ENCODE measurements around the gene EDN3. TPM values are rescaled to one million over a fixed set of nuclear protein-coding genes. Genes with fewer than 3 reads are reported as not detected.

EDN3 gene
- total and polyA plus RNA-seq, 2 of the 8 experiments (the other 6 are each of a cell fraction or from before 2014, with no cell fraction given) = 0.17 to 0.38 TPM

DNA sequence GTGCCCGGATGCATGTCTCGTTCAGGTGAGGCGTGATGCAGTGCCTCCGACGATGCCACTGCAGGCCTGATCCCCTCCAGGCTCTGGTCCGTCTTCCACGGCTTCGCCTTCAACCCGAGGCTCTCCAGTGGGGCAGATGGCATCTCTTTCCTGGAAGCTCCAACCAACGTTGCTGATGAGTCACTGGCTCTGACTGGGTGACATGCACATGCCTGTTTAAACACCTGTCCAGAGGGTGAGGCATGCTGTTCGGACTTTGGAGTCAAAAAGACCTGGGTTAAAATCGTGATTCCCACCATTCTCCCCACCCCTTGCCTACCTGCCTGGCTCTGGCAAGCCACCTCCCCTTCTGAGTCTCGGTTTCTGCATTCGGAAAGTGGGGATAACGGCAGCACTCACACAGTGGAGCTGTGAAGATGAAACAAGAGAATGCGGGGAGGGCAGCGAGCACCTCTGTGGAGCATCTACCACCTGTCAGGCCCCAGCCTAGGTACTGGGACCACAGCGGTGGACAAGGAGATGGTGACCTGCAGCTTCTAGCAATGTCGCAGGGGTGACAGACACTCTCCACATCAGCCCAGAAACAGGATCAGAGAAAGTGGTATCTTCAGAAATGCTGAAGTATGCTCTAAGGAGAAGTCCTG lies 8.5 kb upstream of the EDN3 start:
- no peak overlapping the region for H3K18ac ChIP-seq (ENCODE audit: extremely low read depth, low read length)
- no peak overlapping the region for H4K5ac ChIP-seq (ENCODE audit: insufficient read length, low read depth, low read length)
- no peak for DNase-seq (ENCODE audit: low read depth in 1 of 2, low spot score in 2 of 2)
- H3K27ac ChIP-seq (ENCODE audit: low read depth, low read length) = no peak overlapping the region
- H2BK5ac ChIP-seq (ENCODE audit: low read depth, low read length) = no peak overlapping the region
- H3K9me3 ChIP-seq (ENCODE audit: insufficient read depth in 2 of 2, low read depth in 1 of 2, low read length in 1 of 2) = no peaks in the 10 kb centered on the region
- WGBS, 2 experiments (ENCODE audit: extremely low coverage in 1 of 2, insufficient coverage in 1 of 2, insufficient read length in 1 of 2, insufficient replicate concordance in 2 of 2, low coverage in 1 of 2, low lambda C conversion rate in 2 of 2, missing lambda C conversion rate in 1 of 2) = 92% methylated on average over 19 of the region's 19 CpGs; no CpG with 5 or more reads in 1 of the 2 experiments
- H4K20me1 ChIP-seq (replicated peaks in 1 of 2; ENCODE audit: control insufficient read depth in 1 of 2, insufficient read depth in 2 of 2, low read length in 2 of 2) = no peaks in the 10 kb centered on the region
- H3K23ac ChIP-seq (ENCODE audit: insufficient read length) = no peak overlapping the region
- no peak overlapping the region for H2AFZ ChIP-seq (ENCODE audit: low read length)
- H3K4me1 ChIP-seq (replicated peaks in 1 of 4; ENCODE audit: control insufficient read depth in 3 of 4, insufficient read depth in 4 of 4, low read length in 3 of 4) = no peaks in the 10 kb centered on the region
- H2BK12ac ChIP-seq (ENCODE audit: low read depth, low read length) = no peak overlapping the region
- no peak for FAIRE-seq
- CTCF ChIA-PET (ENCODE audit: partially characterized antibody) = no interaction called here
- no peaks in the 10 kb centered on the region for H3K79me1 ChIP-seq (ENCODE audit: low read depth, low read length)
- POLR2A ChIA-PET (ENCODE audit: partially characterized antibody) = no interaction called here
- H3K79me2 ChIP-seq (ENCODE audit: control insufficient read depth in 1 of 2, insufficient read depth in 2 of 2, low read length in 2 of 2) = no peaks in the 10 kb centered on the region
- H4K91ac ChIP-seq (replicated peaks; ENCODE audit: insufficient read length, low read length) = no peak overlapping the region
- H3K4ac ChIP-seq (replicated peaks; ENCODE audit: insufficient read length, low read depth, low read length) = no peak overlapping the region
- H3K36me3 ChIP-seq (ENCODE audit: control insufficient read depth in 2 of 4, insufficient read depth in 4 of 4, low read length in 3 of 4) = no peaks in the 10 kb centered on the region
- no peak overlapping the region for H3K56ac ChIP-seq (replicated peaks; ENCODE audit: insufficient read length, low read depth, low read length)
- H3K23me2 ChIP-seq (ENCODE audit: low read depth, low read length) = no peaks in the 10 kb centered on the region
- H2AK5ac ChIP-seq (ENCODE audit: low read depth, low read length) = no peak overlapping the region
- no peak overlapping the region for H2BK20ac ChIP-seq (ENCODE audit: low read length)
- H3K14ac ChIP-seq (ENCODE audit: insufficient read length) = no peak overlapping the region
- no peak overlapping the region for H3K4me3 ChIP-seq (ENCODE audit: extremely low read depth in 1 of 4, insufficient read depth in 2 of 4, low read depth in 3 of 4, low read length in 4 of 4)
- no peak overlapping the region for H2BK120ac ChIP-seq (replicated peaks; ENCODE audit: low read depth, low read length)
- H3K27me3 ChIP-seq (replicated peaks in 1 of 4; ENCODE audit: control insufficient read depth in 3 of 4, extremely low read depth in 1 of 4, insufficient read depth in 3 of 4, low read length in 3 of 4) = peaks cover 0 to 8% (median 3%) of the 10 kb centered on the region in 4 experiments; a peak in 2 of 7 replicates
- no peak overlapping the region for H2BK15ac ChIP-seq (ENCODE audit: low read length)
- H3K4me2 ChIP-seq (ENCODE audit: insufficient read depth in 1 of 2, low read depth in 2 of 2, low read length in 2 of 2) = no peak overlapping the region
- no peak overlapping the region for H3K9ac ChIP-seq (replicated peaks in 1 of 4; ENCODE audit: extremely low read depth in 1 of 4, low read depth in 3 of 4, low read length in 3 of 4)
- H4K8ac ChIP-seq (ENCODE audit: extremely low read depth, insufficient read depth, low read length) = no peak overlapping the region
- TF ChIP-seq ZNF274 (IDR thresholded peaks at IDR 0.05; ENCODE audit: borderline replicate concordance, extremely low read depth, low read length) (no peak), TBP (IDR thresholded peaks at IDR 0.05; ENCODE audit: low read depth, low read length) (no peak), KDM5A (IDR thresholded peaks at IDR 0.05; ENCODE audit: low read length) (no peak), TAF7 (optimal IDR thresholded peaks at IDR 0.05; ENCODE audit: borderline replicate concordance, low read depth, low read length) (no peak), TEAD4 (IDR thresholded peaks at IDR 0.05; ENCODE audit: low read depth, low read length) (no peak), CBX8 (IDR thresholded peaks at IDR 0.05; ENCODE audit: borderline replicate concordance, low read depth, low read length) (no peak), KDM1A (IDR thresholded peaks at IDR 0.05; ENCODE audit: borderline replicate concordance, low read length) (no peak), CHD1 (IDR thresholded peaks at IDR 0.05; ENCODE audit: low read depth, low read length) (no peak), NRF1 (IDR thresholded peaks at IDR 0.05; ENCODE audit: low read depth, low read length) (no peak), RAD21 (IDR thresholded peaks at IDR 0.05 in 1 of 2, conservative IDR thresholded peaks at IDR 0.05 in 1 of 2; ENCODE audit: low read depth in 2 of 2, low read length in 2 of 2) (no peak), POU5F1 (IDR thresholded peaks at IDR 0.05; ENCODE audit: low read depth, low read length) (no peak), SIRT6 (IDR thresholded peaks at IDR 0.05; ENCODE audit: low read length) (no peak)
- TF ChIP-seq, protein P1, sequence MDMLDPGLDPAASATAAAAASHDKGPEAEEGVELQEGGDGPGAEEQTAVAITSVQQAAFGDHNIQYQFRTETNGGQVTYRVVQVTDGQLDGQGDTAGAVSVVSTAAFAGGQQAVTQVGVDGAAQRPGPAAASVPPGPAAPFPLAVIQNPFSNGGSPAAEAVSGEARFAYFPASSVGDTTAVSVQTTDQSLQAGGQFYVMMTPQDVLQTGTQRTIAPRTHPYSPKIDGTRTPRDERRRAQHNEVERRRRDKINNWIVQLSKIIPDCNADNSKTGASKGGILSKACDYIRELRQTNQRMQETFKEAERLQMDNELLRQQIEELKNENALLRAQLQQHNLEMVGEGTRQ (IDR thresholded peaks at IDR 0.05; ENCODE audit: low read length) = no peak
